ENCODE data around the gene ZBTB25.

The ZBTB25 gene

DNA sequence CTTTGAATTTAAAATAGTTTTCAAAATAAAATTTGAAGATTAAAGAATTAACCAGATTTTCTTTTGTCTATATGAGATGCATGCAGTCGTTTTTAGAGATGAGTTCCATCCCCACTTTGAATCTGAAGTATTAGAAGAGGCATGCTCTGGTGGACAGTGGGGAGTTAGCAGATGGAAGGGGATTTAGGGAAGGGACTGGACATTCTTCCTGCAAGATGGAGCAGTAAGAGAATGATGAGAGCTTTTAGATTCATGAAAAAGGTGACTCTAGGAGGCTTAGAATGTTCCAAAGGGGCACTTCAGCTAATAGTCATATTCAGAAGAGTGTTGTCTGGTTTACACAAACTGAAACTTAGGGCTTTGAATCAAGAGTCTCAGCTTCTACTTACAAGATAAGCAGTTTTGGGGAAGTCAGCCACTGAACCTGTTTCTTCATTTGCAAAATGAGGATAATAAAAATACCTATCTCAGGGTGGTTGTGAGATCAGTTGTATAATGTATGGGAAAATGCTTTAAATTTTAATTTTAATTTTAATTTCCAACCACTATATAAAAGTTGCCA is 4.7 kb upstream of the ZBTB25 start:
- ATAC-seq = no peak
- TF ChIP-seq, protein P1, sequence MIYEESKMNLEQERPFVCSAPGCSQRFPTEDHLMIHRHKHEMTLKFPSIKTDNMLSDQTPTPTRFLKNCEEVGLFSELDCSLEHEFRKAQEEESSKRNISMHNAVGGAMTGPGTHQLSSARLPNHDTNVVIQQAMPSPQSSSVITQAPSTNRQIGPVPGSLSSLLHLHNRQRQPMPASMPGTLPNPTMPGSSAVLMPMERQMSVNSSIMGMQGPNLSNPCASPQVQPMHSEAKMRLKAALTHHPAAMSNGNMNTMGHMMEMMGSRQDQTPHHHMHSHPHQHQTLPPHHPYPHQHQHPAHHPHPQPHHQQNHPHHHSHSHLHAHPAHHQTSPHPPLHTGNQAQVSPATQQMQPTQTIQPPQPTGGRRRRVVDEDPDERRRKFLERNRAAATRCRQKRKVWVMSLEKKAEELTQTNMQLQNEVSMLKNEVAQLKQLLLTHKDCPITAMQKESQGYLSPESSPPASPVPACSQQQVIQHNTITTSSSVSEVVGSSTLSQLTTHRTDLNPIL (CRISPR knock-in tag; IDR thresholded peaks at IDR 0.05; ENCODE audit: low read depth) = no peak
- TF ChIP-seq, protein P2, sequence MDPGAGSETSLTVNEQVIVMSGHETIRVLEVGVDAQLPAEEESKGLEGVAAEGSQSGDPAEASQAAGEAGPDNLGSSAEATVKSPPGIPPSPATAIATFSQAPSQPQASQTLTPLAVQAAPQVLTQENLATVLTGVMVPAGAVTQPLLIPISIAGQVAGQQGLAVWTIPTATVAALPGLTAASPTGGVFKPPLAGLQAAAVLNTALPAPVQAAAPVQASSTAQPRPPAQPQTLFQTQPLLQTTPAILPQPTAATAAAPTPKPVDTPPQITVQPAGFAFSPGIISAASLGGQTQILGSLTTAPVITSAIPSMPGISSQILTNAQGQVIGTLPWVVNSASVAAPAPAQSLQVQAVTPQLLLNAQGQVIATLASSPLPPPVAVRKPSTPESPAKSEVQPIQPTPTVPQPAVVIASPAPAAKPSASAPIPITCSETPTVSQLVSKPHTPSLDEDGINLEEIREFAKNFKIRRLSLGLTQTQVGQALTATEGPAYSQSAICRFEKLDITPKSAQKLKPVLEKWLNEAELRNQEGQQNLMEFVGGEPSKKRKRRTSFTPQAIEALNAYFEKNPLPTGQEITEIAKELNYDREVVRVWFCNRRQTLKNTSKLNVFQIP (CRISPR knock-in tag; IDR thresholded peaks at IDR 0.05; ENCODE audit: borderline replicate concordance, low read depth) = no peak
- TF ChIP-seq ZC3H10 (CRISPR knock-in tag; IDR thresholded peaks at IDR 0.05) (no peak), TOX (CRISPR knock-in tag; IDR thresholded peaks at IDR 0.05; ENCODE audit: borderline replicate concordance) (no peak), ZNF70 (CRISPR knock-in tag; IDR thresholded peaks at IDR 0.05) (no peak), BACH2 (CRISPR knock-in tag; IDR thresholded peaks at IDR 0.05; ENCODE audit: borderline replicate concordance) (no peak), ZFP30 (CRISPR knock-in tag; IDR thresholded peaks at IDR 0.05) (no peak)
- TF ChIP-seq, protein P3, sequence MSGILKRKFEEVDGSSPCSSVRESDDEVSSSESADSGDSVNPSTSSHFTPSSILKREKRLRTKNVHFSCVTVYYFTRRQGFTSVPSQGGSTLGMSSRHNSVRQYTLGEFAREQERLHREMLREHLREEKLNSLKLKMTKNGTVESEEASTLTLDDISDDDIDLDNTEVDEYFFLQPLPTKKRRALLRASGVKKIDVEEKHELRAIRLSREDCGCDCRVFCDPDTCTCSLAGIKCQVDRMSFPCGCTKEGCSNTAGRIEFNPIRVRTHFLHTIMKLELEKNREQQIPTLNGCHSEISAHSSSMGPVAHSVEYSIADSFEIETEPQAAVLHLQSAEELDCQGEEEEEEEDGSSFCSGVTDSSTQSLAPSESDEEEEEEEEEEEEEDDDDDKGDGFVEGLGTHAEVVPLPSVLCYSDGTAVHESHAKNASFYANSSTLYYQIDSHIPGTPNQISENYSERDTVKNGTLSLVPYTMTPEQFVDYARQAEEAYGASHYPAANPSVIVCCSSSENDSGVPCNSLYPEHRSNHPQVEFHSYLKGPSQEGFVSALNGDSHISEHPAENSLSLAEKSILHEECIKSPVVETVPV (CRISPR knock-in tag; IDR thresholded peaks at IDR 0.05) = no peak

DNA sequence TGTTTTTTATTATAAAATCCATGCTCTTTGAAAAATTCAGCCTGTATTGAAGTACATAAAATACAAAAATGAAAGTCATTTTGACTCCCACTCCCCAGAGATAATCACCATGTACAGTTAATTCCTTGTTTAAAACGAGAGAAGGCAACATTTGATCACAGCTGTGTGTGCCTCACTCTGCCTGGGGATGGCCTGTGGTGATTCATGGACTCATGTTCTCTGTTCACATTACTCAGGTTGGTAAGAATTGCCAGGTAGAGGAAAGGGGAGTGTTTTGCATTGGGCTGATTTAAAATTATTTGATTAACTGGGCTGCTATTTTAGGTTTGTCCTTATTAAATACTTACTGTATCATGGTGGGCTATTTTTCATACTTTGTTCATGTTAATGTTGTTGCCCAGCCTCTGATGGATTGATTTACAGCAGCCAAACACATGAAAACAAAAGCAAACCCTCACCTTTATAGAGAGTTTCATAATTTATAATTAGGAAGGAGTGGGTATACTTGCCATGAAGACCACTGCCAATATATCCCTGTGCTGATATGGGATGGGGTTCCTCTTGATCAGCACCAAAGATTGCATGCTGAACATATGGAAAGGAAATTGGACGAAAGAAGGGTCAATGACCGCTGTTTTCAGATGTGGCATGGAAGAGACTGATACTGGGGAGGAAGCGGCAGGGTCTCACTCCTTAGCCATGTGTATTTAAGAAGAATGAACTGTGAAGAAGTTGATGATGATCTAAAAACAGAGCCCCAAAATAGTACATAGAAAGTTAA is 3.9 kb upstream of the ZBTB25 start:
- TF ChIP-seq ISL1 (CRISPR knock-in tag; IDR thresholded peaks at IDR 0.05) = no peak
- TF ChIP-seq, protein P4, sequence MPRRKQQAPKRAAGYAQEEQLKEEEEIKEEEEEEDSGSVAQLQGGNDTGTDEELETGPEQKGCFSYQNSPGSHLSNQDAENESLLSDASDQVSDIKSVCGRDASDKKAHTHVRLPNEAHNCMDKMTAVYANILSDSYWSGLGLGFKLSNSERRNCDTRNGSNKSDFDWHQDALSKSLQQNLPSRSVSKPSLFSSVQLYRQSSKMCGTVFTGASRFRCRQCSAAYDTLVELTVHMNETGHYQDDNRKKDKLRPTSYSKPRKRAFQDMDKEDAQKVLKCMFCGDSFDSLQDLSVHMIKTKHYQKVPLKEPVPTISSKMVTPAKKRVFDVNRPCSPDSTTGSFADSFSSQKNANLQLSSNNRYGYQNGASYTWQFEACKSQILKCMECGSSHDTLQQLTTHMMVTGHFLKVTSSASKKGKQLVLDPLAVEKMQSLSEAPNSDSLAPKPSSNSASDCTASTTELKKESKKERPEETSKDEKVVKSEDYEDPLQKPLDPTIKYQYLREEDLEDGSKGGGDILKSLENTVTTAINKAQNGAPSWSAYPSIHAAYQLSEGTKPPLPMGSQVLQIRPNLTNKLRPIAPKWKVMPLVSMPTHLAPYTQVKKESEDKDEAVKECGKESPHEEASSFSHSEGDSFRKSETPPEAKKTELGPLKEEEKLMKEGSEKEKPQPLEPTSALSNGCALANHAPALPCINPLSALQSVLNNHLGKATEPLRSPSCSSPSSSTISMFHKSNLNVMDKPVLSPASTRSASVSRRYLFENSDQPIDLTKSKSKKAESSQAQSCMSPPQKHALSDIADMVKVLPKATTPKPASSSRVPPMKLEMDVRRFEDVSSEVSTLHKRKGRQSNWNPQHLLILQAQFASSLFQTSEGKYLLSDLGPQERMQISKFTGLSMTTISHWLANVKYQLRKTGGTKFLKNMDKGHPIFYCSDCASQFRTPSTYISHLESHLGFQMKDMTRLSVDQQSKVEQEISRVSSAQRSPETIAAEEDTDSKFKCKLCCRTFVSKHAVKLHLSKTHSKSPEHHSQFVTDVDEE (CRISPR knock-in tag; IDR thresholded peaks at IDR 0.05) = no peak
- no peak for TF ChIP-seq ARNTL (CRISPR knock-in tag; IDR thresholded peaks at IDR 0.05; ENCODE audit: borderline replicate concordance, low read depth)
- no peak for TF ChIP-seq ZNF565 (CRISPR knock-in tag; conservative IDR thresholded peaks at IDR 0.05; ENCODE audit: low read depth)
- TF ChIP-seq ZC3H10 (CRISPR knock-in tag; IDR thresholded peaks at IDR 0.05) = no peak
- TF ChIP-seq, protein P1 (CRISPR knock-in tag; IDR thresholded peaks at IDR 0.05; ENCODE audit: low read depth) = no peak
- no peak for TF ChIP-seq TOX (CRISPR knock-in tag; IDR thresholded peaks at IDR 0.05; ENCODE audit: borderline replicate concordance)
- TF ChIP-seq, protein P2 (CRISPR knock-in tag; IDR thresholded peaks at IDR 0.05; ENCODE audit: borderline replicate concordance, low read depth) = no peak
- TF ChIP-seq, protein P5, sequence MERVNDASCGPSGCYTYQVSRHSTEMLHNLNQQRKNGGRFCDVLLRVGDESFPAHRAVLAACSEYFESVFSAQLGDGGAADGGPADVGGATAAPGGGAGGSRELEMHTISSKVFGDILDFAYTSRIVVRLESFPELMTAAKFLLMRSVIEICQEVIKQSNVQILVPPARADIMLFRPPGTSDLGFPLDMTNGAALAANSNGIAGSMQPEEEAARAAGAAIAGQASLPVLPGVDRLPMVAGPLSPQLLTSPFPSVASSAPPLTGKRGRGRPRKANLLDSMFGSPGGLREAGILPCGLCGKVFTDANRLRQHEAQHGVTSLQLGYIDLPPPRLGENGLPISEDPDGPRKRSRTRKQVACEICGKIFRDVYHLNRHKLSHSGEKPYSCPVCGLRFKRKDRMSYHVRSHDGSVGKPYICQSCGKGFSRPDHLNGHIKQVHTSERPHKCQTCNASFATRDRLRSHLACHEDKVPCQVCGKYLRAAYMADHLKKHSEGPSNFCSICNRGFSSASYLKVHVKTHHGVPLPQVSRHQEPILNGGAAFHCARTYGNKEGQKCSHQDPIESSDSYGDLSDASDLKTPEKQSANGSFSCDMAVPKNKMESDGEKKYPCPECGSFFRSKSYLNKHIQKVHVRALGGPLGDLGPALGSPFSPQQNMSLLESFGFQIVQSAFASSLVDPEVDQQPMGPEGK (CRISPR knock-in tag; IDR thresholded peaks at IDR 0.05; ENCODE audit: borderline replicate concordance) = no peak
- no peak for TF ChIP-seq ZNF8 (CRISPR knock-in tag; IDR thresholded peaks at IDR 0.05)
- TF ChIP-seq ESRRG (CRISPR knock-in tag; IDR thresholded peaks at IDR 0.05) = no peak
- no peak for ATAC-seq
